Stomach (tissue), 4 donors: ENCODE data around the gene DYNLT1.

Experiments used
- EP300 ChIP-seq: sonication (generic); formaldehyde crosslinking; IDR thresholded peaks from one replicate; pipeline ENCODE4 v1.6.1; 2017; ENCODE audit warnings: antibody characterized with exemption
- POLR2A ChIP-seq, 4 donors: fragments of 450-650 bp; IDR thresholded peaks; one replicate each; pipeline ENCODE4 v1.6.1; 2016; ENCODE audit warnings: antibody characterized with exemption in 4 of 4, control low read depth in 2 of 4, mild to moderate bottlenecking in 1 of 4, moderate library complexity in 1 of 4
- POLR2AphosphoS5 ChIP-seq, 3 donors: sonication (generic); formaldehyde crosslinking; IDR thresholded peaks; one replicate each; pipeline ENCODE4 v1.6.1; 2016; ENCODE audit warnings: antibody characterized with exemption in 3 of 3
- TF ChIP-seq, protein P1 (sequence below), 7 experiments: fragments of 450-650 bp in 4 of 7; fragments of 200-600 bp in 3 of 7; sonication (generic) in 3 of 7; IDR thresholded peaks; one replicate each; pipeline ENCODE4 v1.5.1; 2016 to 2019; ENCODE audit warnings: antibody characterized with exemption in 7 of 7, control low read depth in 2 of 7, mild to moderate bottlenecking in 1 of 7

DNA sequence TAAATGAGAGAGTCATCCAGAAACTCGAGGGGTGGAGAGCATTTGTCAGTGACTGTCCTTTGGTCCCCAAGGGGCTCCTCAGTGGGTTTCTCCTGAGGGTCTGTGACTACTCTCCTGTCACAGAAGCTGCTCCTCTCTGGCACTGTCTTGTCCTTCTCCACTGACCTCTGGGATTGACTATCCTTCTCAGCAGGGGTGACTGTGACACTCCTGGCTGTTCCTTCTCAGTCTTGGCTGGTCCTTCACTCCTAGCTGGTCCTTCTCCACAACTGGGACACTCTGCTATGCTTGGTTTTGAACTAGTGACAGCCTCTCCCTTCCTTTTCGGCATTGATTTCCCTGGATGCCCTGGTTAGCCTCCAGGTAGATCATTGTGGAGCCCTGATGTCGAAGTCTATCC, 33.5 kb downstream of the DYNLT1 start:
- TF ChIP-seq, protein P1, sequence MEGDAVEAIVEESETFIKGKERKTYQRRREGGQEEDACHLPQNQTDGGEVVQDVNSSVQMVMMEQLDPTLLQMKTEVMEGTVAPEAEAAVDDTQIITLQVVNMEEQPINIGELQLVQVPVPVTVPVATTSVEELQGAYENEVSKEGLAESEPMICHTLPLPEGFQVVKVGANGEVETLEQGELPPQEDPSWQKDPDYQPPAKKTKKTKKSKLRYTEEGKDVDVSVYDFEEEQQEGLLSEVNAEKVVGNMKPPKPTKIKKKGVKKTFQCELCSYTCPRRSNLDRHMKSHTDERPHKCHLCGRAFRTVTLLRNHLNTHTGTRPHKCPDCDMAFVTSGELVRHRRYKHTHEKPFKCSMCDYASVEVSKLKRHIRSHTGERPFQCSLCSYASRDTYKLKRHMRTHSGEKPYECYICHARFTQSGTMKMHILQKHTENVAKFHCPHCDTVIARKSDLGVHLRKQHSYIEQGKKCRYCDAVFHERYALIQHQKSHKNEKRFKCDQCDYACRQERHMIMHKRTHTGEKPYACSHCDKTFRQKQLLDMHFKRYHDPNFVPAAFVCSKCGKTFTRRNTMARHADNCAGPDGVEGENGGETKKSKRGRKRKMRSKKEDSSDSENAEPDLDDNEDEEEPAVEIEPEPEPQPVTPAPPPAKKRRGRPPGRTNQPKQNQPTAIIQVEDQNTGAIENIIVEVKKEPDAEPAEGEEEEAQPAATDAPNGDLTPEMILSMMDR (IDR thresholded peaks at IDR 0.05), result no peak
- TF ChIP-seq EP300, result no peak
- no peak for TF ChIP-seq POLR2A (IDR thresholded peaks at IDR 0.05)
- no peak for TF ChIP-seq POLR2AphosphoS5 (IDR thresholded peaks at IDR 0.05)
